PC-3 (cell line): ENCODE results near the gene ELMO2. TPM values are rescaled to one million over a fixed set of nuclear protein-coding genes. Genes with fewer than 3 reads are reported as not detected.

Source experiments
- ATAC-seq: fragments of 200-7000 bp; cut with Tn5 transposase; 2 replicates; pipeline ENCODE4 v1.9.1; 2020; ENCODE audit warnings: mild to moderate bottlenecking, moderate library complexity
- BruUV-seq: library from RNA; stranded (reverse); fragments of 400-500 nt; replicated peaks from 2 replicates; lab custom pipeline; 2021; lab: Mats Ljungman, UMichigan
- CTCF ChIA-PET: fragments of 300-600 bp; sonication (Branson Sonifier 250); formaldehyde crosslinking; loops from one replicate; lab custom pipeline; 2022; ENCODE audit warnings: antibody characterized with exemption; lab: Charles Lee
- POLR2A ChIA-PET: fragments of 300-600 bp; sonication (Branson Sonifier 250); formaldehyde crosslinking; loops from one replicate; lab custom pipeline; 2022; ENCODE audit warnings: antibody characterized with exemption; ENCODE audit not compliant: unreplicated experiment; lab: Charles Lee
- DNase-seq: peaks from one replicate; pipeline ENCODE4 v3.0.0-alpha.2; 2015
- H2AFZ ChIP-seq: fragments of 300-600 bp; sonication (generic); 2 replicates; pipeline ENCODE4 v1.6.0; 2016; ENCODE audit warnings: antibody characterized with exemption, low read length
- H3F3A ChIP-seq: fragments of 300-600 bp; sonication (generic); one replicate; pipeline ENCODE4 v1.6.0; 2017; ENCODE audit warnings: antibody characterized with exemption, low read length, control low read depth, mild to moderate bottlenecking; ENCODE audit not compliant: unreplicated experiment
- H3K27ac ChIP-seq: fragments of 300-600 bp; sonication (generic); 2 replicates; pipeline ENCODE4 v1.5.1; 2016; ENCODE audit warnings: mild to moderate bottlenecking, low read length
- H3K27me3 ChIP-seq: fragments of 300-600 bp; sonication (generic); 2 replicates; pipeline ENCODE4 v1.6.1; 2016; ENCODE audit warnings: low read length, mixed read lengths
- H3K36me3 ChIP-seq: fragments of 300-600 bp; sonication (generic); 2 replicates; pipeline ENCODE4 v1.6.1; 2016; ENCODE audit warnings: low read depth, mixed run types, low read length, mixed read lengths
- H3K4me1 ChIP-seq: fragments of 300-600 bp; sonication (generic); 2 replicates; pipeline ENCODE4 v1.5.1; 2016; ENCODE audit warnings: low read length; ENCODE audit not compliant: insufficient read depth
- H3K4me2 ChIP-seq: fragments of 300-600 bp; sonication (generic); 2 replicates; pipeline ENCODE4 v1.6.0; 2016; ENCODE audit warnings: low read length
- H3K4me3 ChIP-seq: fragments of 300-600 bp; sonication (generic); 2 replicates; pipeline ENCODE4 v1.5.1; 2016; ENCODE audit warnings: mild to moderate bottlenecking, low read length, mixed read lengths
- H3K79me2 ChIP-seq: fragments of 300-600 bp; sonication (generic); 2 replicates; pipeline ENCODE4 v1.6.1; 2017; ENCODE audit warnings: low read length, mixed read lengths
- H3K9ac ChIP-seq: fragments of 300-600 bp; sonication (generic); 2 replicates; pipeline ENCODE4 v1.6.0; 2016; ENCODE audit warnings: mild to moderate bottlenecking, low read length
- H3K9me2 ChIP-seq: fragments of 300-600 bp; sonication (generic); replicated peaks from 2 replicates; pipeline ENCODE4 v1.6.1; 2016; ENCODE audit warnings: mixed run types, low read length, mixed read lengths
- H3K9me3 ChIP-seq: fragments of 300-600 bp; sonication (generic); 2 replicates; pipeline ENCODE4 v1.6.1; 2016; ENCODE audit warnings: low read length, mixed read lengths
- H4K20me1 ChIP-seq: fragments of 300-600 bp; sonication (generic); 2 replicates; pipeline ENCODE4 v1.6.1; 2016; ENCODE audit warnings: low read length, mixed read lengths
- EZH2 ChIP-seq: fragments of 300-600 bp; sonication (generic); IDR thresholded peaks from one replicate; pipeline ENCODE4 v1.6.1; 2017; ENCODE audit warnings: antibody characterized with exemption, mild to moderate bottlenecking, low read length; ENCODE audit not compliant: unreplicated experiment
- EZH2phosphoT487 ChIP-seq: fragments of 300-600 bp; sonication (generic); IDR thresholded peaks from 2 replicates; pipeline ENCODE4 v1.6.1; 2018; ENCODE audit warnings: mild to moderate bottlenecking, antibody characterized with exemption, low read length, borderline replicate concordance
- intact Hi-C: fragments of 100-400 bp; cut with micrococcal nuclease; formaldehyde crosslinking; loops from 2 replicates; pipeline ENCODE4 v1.9.0; 2023
- total RNA-seq: library from RNA; depleted of rRNA; stranded (reverse); fragments of >200 nt; gene quantifications from 2 replicates; pipeline ENCODE4 v1.2.3, GENCODE V29; 2014
- TF ChIP-seq, protein P1 (sequence below): fragments of 300-600 bp; sonication (generic); conservative IDR thresholded peaks from 2 replicates; pipeline ENCODE4 v1.5.1; 2017; ENCODE audit warnings: antibody characterized with exemption, low read depth, mild to moderate bottlenecking, low read length

ELMO2 gene
- total RNA-seq, 1 experiment from 2014 or later = 29.0 TPM

DNA sequence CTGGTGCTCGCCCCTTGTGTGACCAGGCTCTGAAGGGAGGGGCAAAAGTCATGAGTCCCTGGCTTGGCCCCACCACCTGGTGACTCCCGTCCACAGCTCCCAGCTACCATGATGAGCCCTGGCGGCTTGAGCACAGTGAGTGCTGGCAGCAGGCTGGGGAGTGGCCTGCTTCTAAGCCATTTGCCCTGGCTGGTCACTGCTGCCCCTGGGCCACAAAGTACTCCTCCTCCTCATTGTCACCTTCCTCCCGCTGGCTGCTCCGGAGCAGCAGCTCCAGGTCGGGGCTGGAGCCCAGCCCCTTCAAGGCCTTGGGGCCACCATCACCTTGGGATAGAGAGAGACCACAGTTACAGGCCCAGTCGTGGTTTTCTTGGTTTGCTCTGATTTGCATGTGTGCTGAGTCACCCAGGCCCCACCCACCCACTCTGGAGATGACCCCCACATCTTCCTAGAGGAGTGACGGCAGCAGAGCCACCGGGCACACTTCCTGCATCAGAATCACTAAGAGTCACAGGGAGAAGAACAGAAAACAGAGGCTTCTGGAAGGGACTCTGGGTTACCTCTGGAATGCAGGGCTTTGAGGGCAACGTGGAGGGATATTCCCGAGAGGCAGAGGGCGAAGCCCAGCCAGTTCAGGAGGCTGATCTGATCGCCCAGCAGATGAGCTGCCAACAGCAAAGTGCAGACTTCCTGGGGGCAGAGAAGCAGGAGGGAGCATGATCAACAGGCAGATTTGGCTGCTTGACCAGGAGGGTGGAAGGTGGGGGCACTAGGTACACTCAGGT, 56.0 kb downstream of the ELMO2 start:
- H3K4me2 ChIP-seq = no peak overlapping the region
- no peak overlapping the region for H3K4me3 ChIP-seq
- no peaks in the 10 kb centered on the region for H4K20me1 ChIP-seq
- TSS peak; percentile 4 for BruUV-seq
- POLR2A ChIA-PET = no interaction called here
- no peak overlapping the region for H3K9ac ChIP-seq
- no peaks in the 10 kb centered on the region for H3K9me3 ChIP-seq
- CTCF ChIA-PET = interaction anchor here (0.6 kb wide), 1 partner anchor 91 kb away, joined by 3 read pairs; no protein-coding TSS in a partner anchor
- H3K27ac ChIP-seq = peak overlapping the region; percentile 25; the same call in 1 of the 2 replicates
- no peaks in the 10 kb centered on the region for H3K27me3 ChIP-seq
- H3K36me3 ChIP-seq = peaks cover 8% of the 10 kb centered on the region; the same call in 1 of the 2 replicates
- H2AFZ ChIP-seq = no peak overlapping the region
- H3F3A ChIP-seq = no peaks in the 10 kb centered on the region
- peaks cover 14% of the 10 kb centered on the region; the same call in 1 of the 2 replicates for H3K4me1 ChIP-seq
- no peaks in the 10 kb centered on the region for H3K9me2 ChIP-seq
- H3K79me2 ChIP-seq = no peaks in the 10 kb centered on the region
- ATAC-seq (peak; percentile 56), DNase-seq (peak; percentile 40)
- intact Hi-C loops = no loop called here
- TF ChIP-seq, protein P1, sequence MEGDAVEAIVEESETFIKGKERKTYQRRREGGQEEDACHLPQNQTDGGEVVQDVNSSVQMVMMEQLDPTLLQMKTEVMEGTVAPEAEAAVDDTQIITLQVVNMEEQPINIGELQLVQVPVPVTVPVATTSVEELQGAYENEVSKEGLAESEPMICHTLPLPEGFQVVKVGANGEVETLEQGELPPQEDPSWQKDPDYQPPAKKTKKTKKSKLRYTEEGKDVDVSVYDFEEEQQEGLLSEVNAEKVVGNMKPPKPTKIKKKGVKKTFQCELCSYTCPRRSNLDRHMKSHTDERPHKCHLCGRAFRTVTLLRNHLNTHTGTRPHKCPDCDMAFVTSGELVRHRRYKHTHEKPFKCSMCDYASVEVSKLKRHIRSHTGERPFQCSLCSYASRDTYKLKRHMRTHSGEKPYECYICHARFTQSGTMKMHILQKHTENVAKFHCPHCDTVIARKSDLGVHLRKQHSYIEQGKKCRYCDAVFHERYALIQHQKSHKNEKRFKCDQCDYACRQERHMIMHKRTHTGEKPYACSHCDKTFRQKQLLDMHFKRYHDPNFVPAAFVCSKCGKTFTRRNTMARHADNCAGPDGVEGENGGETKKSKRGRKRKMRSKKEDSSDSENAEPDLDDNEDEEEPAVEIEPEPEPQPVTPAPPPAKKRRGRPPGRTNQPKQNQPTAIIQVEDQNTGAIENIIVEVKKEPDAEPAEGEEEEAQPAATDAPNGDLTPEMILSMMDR = no peak
- TF ChIP-seq EZH2 = no peak
- no peak for TF ChIP-seq EZH2phosphoT487

DNA sequence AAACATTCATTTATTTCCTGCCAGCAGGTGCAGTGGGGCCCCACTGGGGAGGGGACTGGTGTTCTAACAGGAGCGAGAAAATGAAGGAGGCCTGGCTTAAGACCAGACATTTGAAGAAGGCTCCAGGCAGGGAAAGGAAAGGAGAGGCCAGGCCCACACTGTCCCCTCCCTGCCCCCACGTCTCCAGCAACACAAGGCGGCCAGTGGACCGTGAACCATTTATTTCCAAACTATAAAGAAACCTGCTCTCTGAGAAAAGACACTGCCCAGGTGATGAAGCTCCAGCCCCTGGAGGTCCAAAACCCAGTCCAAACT, 56.7 kb downstream of the ELMO2 start:
- Histone ChIP-seq H3K27ac (no peak overlapping the region), H3F3A (no peaks in the 10 kb centered on the region), H3K27me3 (no peaks in the 10 kb centered on the region), H3K79me2 (no peaks in the 10 kb centered on the region), H3K9me2 (no peaks in the 10 kb centered on the region), H3K4me1 (peaks cover 14% of the 10 kb centered on the region; the same call in 1 of the 2 replicates), H3K9ac (no peak overlapping the region), H4K20me1 (no peaks in the 10 kb centered on the region), H3K4me3 (no peak overlapping the region), H3K9me3 (no peaks in the 10 kb centered on the region), H3K36me3 (0 out of 2 replicates have a peak, but pooled peaks cover under 1% of the 10 kb centered on the region), H2AFZ (no peak overlapping the region), H3K4me2 (no peak overlapping the region)
- DNase-seq (no peak), ATAC-seq (no peak)
- BruUV-seq = no TSS peak
- CTCF ChIA-PET = interaction anchor here (0.6 kb wide), 1 partner anchor 90 kb away, joined by 3 read pairs; no protein-coding TSS in a partner anchor
- POLR2A ChIA-PET = no interaction called here
- TF ChIP-seq, protein P1 = no peak
- no peak for TF ChIP-seq EZH2
- no peak for TF ChIP-seq EZH2phosphoT487
- intact Hi-C loops = loop anchor here (5.0 kb wide), 1 partner anchor 217 kb away; no protein-coding TSS in a partner anchor
